ENCODE measurements around the gene LMAN1L.

LMAN1L gene

GRCh38 chr15:74789741-74790079, 22.9 kb upstream of the LMAN1L start:
- WGBS (ENCODE audit: insufficient coverage), result no CpG with 5 or more reads among the region's 3 CpGs
- Histone ChIP-seq H3K27me3 (replicated peaks in 2 of 5; ENCODE audit: control insufficient read depth in 4 of 5, insufficient read depth in 5 of 5, low read length in 4 of 5) (no peaks in the 10 kb centered on the region), H3K27ac (ENCODE audit: insufficient read depth in 1 of 2, low read depth in 1 of 2, low read length in 2 of 2, poor library complexity in 1 of 2, severe bottlenecking in 2 of 2) (peak overlapping the region; percentile 55 to 89), H3K4me3 (ENCODE audit: control insufficient read depth in 1 of 7, extremely low read depth in 1 of 7, insufficient read depth in 4 of 7, low read depth in 2 of 7, low read length in 6 of 7) (peak overlapping the region in 6 of 7 experiments; percentile 50 to 71 (median 60)), H3K9me3 (ENCODE audit: control extremely low read depth in 1 of 5, control insufficient read depth in 4 of 5, insufficient read depth in 2 of 5, low read depth in 1 of 5, low read length in 4 of 5) (no peaks in the 10 kb centered on the region), H3K36me3 (ENCODE audit: control insufficient read depth in 4 of 4, insufficient read depth in 4 of 4, low read length in 3 of 4) (peaks cover 0 to 41% (median 2%) of the 10 kb centered on the region in 4 experiments), H3K4me1 (ENCODE audit: control extremely low read depth in 1 of 4, control insufficient read depth in 4 of 4, insufficient read depth in 4 of 4, low read length in 3 of 4) (peaks cover 41 to 98% (median 96%) of the 10 kb centered on the region in 4 experiments)
- ChIA-PET CTCF (interaction anchor here (0.5 to 20.4 kb wide), 5 partner anchors 10 to 396 kb away, joined by 3 to 1027 read pairs (median 3); partner anchors contain the start of gene CSK), POLR2A (interaction anchor here (1.2 to 4.7 kb wide), 4 partner anchors 8 to 13 kb away, joined by 4 to 31 read pairs (median 10); partner anchors contain the start of gene CSK)
- no peak for DNase-seq

- Histone ChIP-seq H3K4me1 (ENCODE audit: control extremely low read depth in 1 of 4, control insufficient read depth in 4 of 4, insufficient read depth in 4 of 4, low read length in 3 of 4) (peaks cover 38 to 98% (median 96%) of the 10 kb centered on the region in 4 experiments), H3K9me3 (ENCODE audit: control extremely low read depth in 1 of 5, control insufficient read depth in 4 of 5, insufficient read depth in 2 of 5, low read depth in 1 of 5, low read length in 4 of 5) (no peaks in the 10 kb centered on the region), H3K27me3 (replicated peaks in 2 of 5; ENCODE audit: control insufficient read depth in 4 of 5, insufficient read depth in 5 of 5, low read length in 4 of 5) (no peaks in the 10 kb centered on the region), H3K27ac (ENCODE audit: insufficient read depth in 1 of 2, low read depth in 1 of 2, low read length in 2 of 2, poor library complexity in 1 of 2, severe bottlenecking in 2 of 2) (peak overlapping the region; percentile 55 to 89), H3K36me3 (ENCODE audit: control insufficient read depth in 4 of 4, insufficient read depth in 4 of 4, low read length in 3 of 4) (peaks cover 0 to 41% (median 2%) of the 10 kb centered on the region in 4 experiments), H3K4me3 (ENCODE audit: control insufficient read depth in 1 of 7, extremely low read depth in 1 of 7, insufficient read depth in 4 of 7, low read depth in 2 of 7, low read length in 6 of 7) (peak overlapping the region in 6 of 7 experiments; percentile 50 to 71 (median 60))
- DNase-seq, result peak in 2 of 3 donors; percentile 82 to 88
- ChIA-PET POLR2A (interaction anchor here (0.6 to 4.7 kb wide), 7 partner anchors 8 to 1489 kb away, joined by 3 to 31 read pairs (median 4); partner anchors contain the start of gene CSK), CTCF (interaction anchor here (0.5 to 20.4 kb wide), 4 partner anchors 10 to 396 kb away, joined by 3 to 1027 read pairs (median 34); partner anchors contain the start of gene CSK)
- 3% methylated on average over 13 of the region's 15 CpGs for WGBS (ENCODE audit: insufficient coverage)
Measured at GRCh38 chr15:74790080-74790916, 22.3 kb upstream of the LMAN1L start.

- peak overlapping the region in 4 of 7 experiments; percentile 16 to 71 (median 60) for H3K4me3 ChIP-seq (ENCODE audit: control insufficient read depth in 1 of 7, extremely low read depth in 1 of 7, insufficient read depth in 4 of 7, low read depth in 2 of 7, low read length in 6 of 7)
- WGBS (ENCODE audit: insufficient coverage), result no CpG with 5 or more reads among the region's 1 CpG
- H3K9me3 ChIP-seq (ENCODE audit: control extremely low read depth in 1 of 5, control insufficient read depth in 4 of 5, insufficient read depth in 2 of 5, low read depth in 1 of 5, low read length in 4 of 5), result no peaks in the 10 kb centered on the region
- H3K27me3 ChIP-seq (replicated peaks in 2 of 5; ENCODE audit: control insufficient read depth in 4 of 5, insufficient read depth in 5 of 5, low read length in 4 of 5), result no peaks in the 10 kb centered on the region
- DNase-seq, result no peak
- peak overlapping the region in 1 of 2 experiments; percentile 89 for H3K27ac ChIP-seq (ENCODE audit: insufficient read depth in 1 of 2, low read depth in 1 of 2, low read length in 2 of 2, poor library complexity in 1 of 2, severe bottlenecking in 2 of 2)
- ChIA-PET POLR2A (interaction anchor here (0.6 to 4.7 kb wide), 4 partner anchors 9 to 1490 kb away, joined by 3 to 31 read pairs (median 10); partner anchors contain the start of gene CSK), CTCF (interaction anchor here (6.7 to 20.4 kb wide), 3 partner anchors 9 to 157 kb away, joined by 64 to 1027 read pairs (median 136); partner anchors contain the start of gene CSK)
- H3K4me1 ChIP-seq (ENCODE audit: control extremely low read depth in 1 of 4, control insufficient read depth in 4 of 4, insufficient read depth in 4 of 4, low read length in 3 of 4), result peaks cover 38 to 97% (median 91%) of the 10 kb centered on the region in 4 experiments
- peaks cover 0 to 38% (median 3%) of the 10 kb centered on the region in 4 experiments for H3K36me3 ChIP-seq (ENCODE audit: control insufficient read depth in 4 of 4, insufficient read depth in 4 of 4, low read length in 3 of 4)
Measured at GRCh38 chr15:74791007-74791406, 21.6 kb upstream of the LMAN1L start.

GRCh38 chr15:74791667-74792066, 21.0 kb upstream of the LMAN1L start:
- ChIA-PET POLR2A (interaction anchor here (3.3 to 4.7 kb wide), 2 partner anchors 10 to 14 kb away, joined by 16 to 31 read pairs; partner anchors contain the start of gene CSK), CTCF (interaction anchor here (2.4 to 20.4 kb wide), 4 partner anchors 8 to 158 kb away, joined by 12 to 1027 read pairs (median 100); partner anchors contain the start of gene CSK)
- peaks cover 37 to 93% (median 88%) of the 10 kb centered on the region in 4 experiments for H3K4me1 ChIP-seq (ENCODE audit: control extremely low read depth in 1 of 4, control insufficient read depth in 4 of 4, insufficient read depth in 4 of 4, low read length in 3 of 4)
- H3K9me3 ChIP-seq (ENCODE audit: control extremely low read depth in 1 of 5, control insufficient read depth in 4 of 5, insufficient read depth in 2 of 5, low read depth in 1 of 5, low read length in 4 of 5), result no peaks in the 10 kb centered on the region
- H3K27ac ChIP-seq (ENCODE audit: insufficient read depth in 1 of 2, low read depth in 1 of 2, low read length in 2 of 2, poor library complexity in 1 of 2, severe bottlenecking in 2 of 2), result peak overlapping the region; percentile 19 to 89
- peaks cover 0 to 36% (median 5%) of the 10 kb centered on the region in 4 experiments for H3K36me3 ChIP-seq (ENCODE audit: control insufficient read depth in 4 of 4, insufficient read depth in 4 of 4, low read length in 3 of 4)
- no peak for DNase-seq
- 74% methylated on average over 6 of the region's 7 CpGs for WGBS (ENCODE audit: insufficient coverage)
- H3K27me3 ChIP-seq (replicated peaks in 2 of 5; ENCODE audit: control insufficient read depth in 4 of 5, insufficient read depth in 5 of 5, low read length in 4 of 5), result no peaks in the 10 kb centered on the region
- peak overlapping the region in 2 of 7 experiments; percentile 6 to 48 for H3K4me3 ChIP-seq (ENCODE audit: control insufficient read depth in 1 of 7, extremely low read depth in 1 of 7, insufficient read depth in 4 of 7, low read depth in 2 of 7, low read length in 6 of 7)

DNA sequence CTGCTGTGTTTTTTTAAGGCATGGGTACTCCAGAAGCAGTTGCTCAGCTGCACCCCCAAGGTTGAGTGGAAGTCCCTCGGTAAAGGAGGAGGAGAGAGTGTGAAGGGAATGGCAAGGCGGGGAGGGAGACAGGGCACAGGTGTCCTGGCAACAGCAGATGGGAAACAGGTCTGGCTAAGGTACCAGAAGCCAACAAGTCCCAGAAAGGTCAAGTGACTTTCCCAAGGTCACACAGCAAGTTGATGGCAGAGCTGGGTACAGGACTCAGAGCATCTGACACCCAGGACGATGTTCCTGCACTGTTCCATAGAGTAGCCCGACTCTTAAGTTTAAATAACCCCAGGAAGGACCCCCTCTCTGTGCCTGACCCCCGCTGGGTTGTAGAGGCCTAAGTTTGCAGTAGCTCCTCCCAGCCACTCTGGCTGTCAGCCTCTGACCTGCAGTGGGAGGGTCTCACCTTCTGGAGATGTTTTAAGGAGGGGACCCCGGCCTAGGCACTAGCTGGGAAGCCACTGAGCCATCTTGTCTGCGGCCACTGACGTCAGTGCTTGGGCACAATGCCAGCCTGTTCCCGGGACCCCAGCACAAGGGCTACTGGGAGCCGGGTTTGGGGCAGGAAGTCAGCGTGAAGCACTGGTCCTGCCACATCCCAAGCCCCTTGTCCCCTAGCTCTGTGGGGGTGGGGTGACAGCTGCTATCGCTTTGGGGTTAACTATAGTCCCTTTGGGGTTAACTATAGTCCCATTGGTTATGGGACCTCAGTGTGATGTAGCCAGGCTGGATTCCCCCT, 20.2 kb upstream of the LMAN1L start:
- H3K4me1 ChIP-seq (ENCODE audit: control extremely low read depth in 1 of 4, control insufficient read depth in 4 of 4, insufficient read depth in 4 of 4, low read length in 3 of 4), result peaks cover 39 to 86% (median 82%) of the 10 kb centered on the region in 4 experiments
- no peaks in the 10 kb centered on the region for H3K27me3 ChIP-seq (replicated peaks in 2 of 5; ENCODE audit: control insufficient read depth in 4 of 5, insufficient read depth in 5 of 5, low read length in 4 of 5)
- CTCF ChIA-PET, result interaction anchor here (0.9 to 20.4 kb wide), 10 partner anchors 8 to 159 kb away, joined by 3 to 1027 read pairs (median 8); partner anchors contain the start of genes CSK and CYP1A2
- no peak for DNase-seq
- H3K4me3 ChIP-seq (ENCODE audit: control insufficient read depth in 1 of 7, extremely low read depth in 1 of 7, insufficient read depth in 4 of 7, low read depth in 2 of 7, low read length in 6 of 7), result peak overlapping the region in 2 of 7 experiments; percentile 6 to 11
- peak overlapping the region; percentile 19 to 89 for H3K27ac ChIP-seq (ENCODE audit: insufficient read depth in 1 of 2, low read depth in 1 of 2, low read length in 2 of 2, poor library complexity in 1 of 2, severe bottlenecking in 2 of 2)
- H3K36me3 ChIP-seq (ENCODE audit: control insufficient read depth in 4 of 4, insufficient read depth in 4 of 4, low read length in 3 of 4), result peaks cover 0 to 34% (median 5%) of the 10 kb centered on the region in 4 experiments
- POLR2A ChIA-PET, result interaction anchor here (0.7 to 4.7 kb wide), 5 partner anchors 10 to 21 kb away, joined by 3 to 31 read pairs (median 6); partner anchors contain the start of gene CSK
- H3K9me3 ChIP-seq (ENCODE audit: control extremely low read depth in 1 of 5, control insufficient read depth in 4 of 5, insufficient read depth in 2 of 5, low read depth in 1 of 5, low read length in 4 of 5), result no peaks in the 10 kb centered on the region
- 71% methylated on average over 9 of the region's 12 CpGs for WGBS (ENCODE audit: insufficient coverage)
